HepG2 (cell line): ENCODE measurements around the gene NRG3.

ENCODE experiments used
- ASH2L ChIP-seq: fragments of 300-600, 200-600 bp; sonication (generic); IDR thresholded peaks from 2 replicates; pipeline ENCODE4 v1.7.0; 2017; ENCODE audit warnings: low read depth, mild to moderate bottlenecking, moderate library complexity, mixed read lengths, low read length; ENCODE audit not compliant: insufficient read length
- CEBPB ChIP-seq: IDR thresholded peaks from 2 replicates; pipeline ENCODE4 v1.6.1; 2011; ENCODE audit warnings: low read depth, low read length, improper control_type of control experiment, borderline replicate concordance
- ELF1 ChIP-seq: sonication (generic); formaldehyde crosslinking; IDR thresholded peaks from 2 replicates; pipeline ENCODE4 v1.4.0; 2020; ENCODE audit warnings: missing genetic modification reagents
- EP300 ChIP-seq, 3 experiments: sonication (generic) in 1 of 3; formaldehyde crosslinking in 1 of 3; IDR thresholded peaks; 2 replicates each; pipeline versions ENCODE4 v1.5.1 to v1.6.1; 2011 to 2020; ENCODE audit warnings: low read depth in 2 of 3, low read length in 2 of 3, borderline replicate concordance in 1 of 3, improper control_type of control experiment in 1 of 3, mild to moderate bottlenecking in 1 of 3, missing genetic modification reagents in 1 of 3, moderate library complexity in 1 of 3
- HCFC1 ChIP-seq: fragments of 150-350 bp; IDR thresholded peaks from 2 replicates; pipeline ENCODE4 v1.6.1; 2014; ENCODE audit warnings: low read depth, low read length
- HNRNPUL1 ChIP-seq: fragments of 200-400 bp; formaldehyde crosslinking; IDR thresholded peaks from 2 replicates; pipeline ENCODE4 v1.6.1; 2017; ENCODE audit warnings: low read depth, mild to moderate bottlenecking, low read length, moderate library complexity
- HOXA3 ChIP-seq: sonication (generic); formaldehyde crosslinking; IDR thresholded peaks from 2 replicates; pipeline ENCODE4 v1.5.0; 2020; ENCODE audit warnings: missing genetic modification reagents
- MAX ChIP-seq: IDR thresholded peaks from 2 replicates; pipeline ENCODE4 v1.6.1; 2012; ENCODE audit warnings: inconsistent platforms
- PHB2 ChIP-seq: fragments of 450-650 bp; IDR thresholded peaks from 2 replicates; pipeline ENCODE4 v1.6.1; 2018; ENCODE audit not compliant: partially characterized antibody
- ZMYM2 ChIP-seq: sonication (generic); formaldehyde crosslinking; IDR thresholded peaks from 2 replicates; pipeline ENCODE4 v1.8.0; 2022; ENCODE audit warnings: mild to moderate bottlenecking, missing genetic modification reagents
- ZNF317 ChIP-seq: sonication (generic); formaldehyde crosslinking; IDR thresholded peaks from 2 replicates; pipeline ENCODE4 v1.5.0; 2020; ENCODE audit warnings: mild to moderate bottlenecking, missing genetic modification reagents

DNA sequence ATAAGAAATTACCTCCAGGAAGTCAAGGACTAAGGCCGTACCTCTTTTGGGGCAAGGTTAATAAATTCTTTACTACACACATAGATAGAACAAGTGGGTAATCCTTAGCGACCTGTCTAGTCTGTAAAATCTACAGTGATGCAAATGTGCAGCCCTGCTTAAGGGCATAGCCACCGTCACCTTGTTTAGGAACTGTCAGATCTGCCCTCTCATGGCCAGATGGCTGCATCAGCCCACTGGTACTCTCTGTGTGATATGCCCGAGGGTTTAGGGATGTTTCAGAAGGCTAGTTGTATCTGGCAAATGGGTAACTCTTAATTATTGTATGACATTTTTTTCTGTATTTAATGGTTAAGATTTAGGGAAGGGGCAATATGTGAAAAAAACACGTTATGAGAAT, 74.3 kb downstream of the NRG3 start:
- TF ChIP-seq EP300 (IDR thresholded peaks at IDR 0.05; ENCODE audit: low read depth in 2 of 2, low read length in 2 of 2) (no peak), EP300 (CRISPR knock-in tag; IDR thresholded peaks at IDR 0.05; ENCODE audit: borderline replicate concordance) (no peak), ASH2L (no peak), HCFC1 (no peak), HNRNPUL1 (no peak), CEBPB (no peak), HOXA3 (CRISPR knock-in tag) (no peak), ZNF317 (CRISPR knock-in tag) (no peak), ZMYM2 (CRISPR knock-in tag) (no peak), MAX (no peak), PHB2 (no peak), ELF1 (CRISPR knock-in tag) (no peak)
